Pons (tissue), 1 donor: ENCODE results near the gene ELFN2.
"Not testable (repeated sequence)": the region's sequence is repeated elsewhere in the genome, so short reads cannot be mapped to it uniquely, and the experiment has no call there.

Source experiments
- DNase-seq: peaks from one replicate; pipeline ENCODE4 v3.0.0-alpha.2; 2016; ENCODE audit warnings: low spot score

Gene ELFN2

GRCh38 chr22:37335806-37336199 is 91.5 kb downstream of the ELFN2 start:
- no peak for DNase-seq

- DNase-seq = no peak
Measured at GRCh38 chr22:37334859-37335805, 92.1 kb downstream of the ELFN2 start.

GRCh38 chr22:37334461-37334858 is 92.8 kb downstream of the ELFN2 start:
- DNase-seq = no peak

- DNase-seq = no peak
Measured at GRCh38 chr22:37333724-37334460, 93.4 kb downstream of the ELFN2 start.

- DNase-seq = no peak
Measured at GRCh38 chr22:37331856-37332536, 95.3 kb downstream of the ELFN2 start.

GRCh38 chr22:37331034-37331428 is 96.2 kb downstream of the ELFN2 start:
- no peak for DNase-seq

GRCh38 chr22:37330200-37331033 is 96.9 kb downstream of the ELFN2 start:
- no peak for DNase-seq

- DNase-seq = no peak
Measured at GRCh38 chr22:37329238-37330140, 97.8 kb downstream of the ELFN2 start.

GRCh38 chr22:37328538-37329237 is 98.6 kb downstream of the ELFN2 start:
- DNase-seq = not testable (repeated sequence)

- DNase-seq = no peak
Measured at GRCh38 chr22:37328017-37328416, 99.3 kb downstream of the ELFN2 start.

- DNase-seq = no peak
Measured at GRCh38 chr22:37326726-37327125, 100.6 kb downstream of the ELFN2 start.

- no peak for DNase-seq
Measured at GRCh38 chr22:37325039-37325395, 102.3 kb downstream of the ELFN2 start.

GRCh38 chr22:37324340-37325038 is 102.8 kb downstream of the ELFN2 start:
- DNase-seq = no peak

GRCh38 chr22:37320726-37321677 is 106.3 kb downstream of the ELFN2 start:
- DNase-seq = no peak

GRCh38 chr22:37319469-37319868 is 107.8 kb downstream of the ELFN2 start:
- DNase-seq = no peak

GRCh38 chr22:37318364-37319109 is 108.7 kb downstream of the ELFN2 start:
- DNase-seq = no peak
